SJSA1 (cell line): ENCODE measurements around the gene C2orf15. TPM values are rescaled to one million over a fixed set of nuclear protein-coding genes. Genes with fewer than 3 reads are reported as not detected.
A peak's percentile ranks its signal among the peaks of the same experiment; 100 is the strongest.

Source experiments
- DNase-seq, 2 experiments: peaks; one replicate each; pipeline ENCODE4 v3.0.0-alpha.2; 2015 to 2020; ENCODE audit warnings: low spot score in 2 of 2, low read depth in 1 of 2
- H3K27ac ChIP-seq: fragments of 250-450 bp; sonication (Bioruptor Pico); 2 replicates; pipeline ENCODE4 v1.5.1; 2020; ENCODE audit warnings: mild to moderate bottlenecking, moderate library complexity
- H3K27me3 ChIP-seq: fragments of 250-450 bp; sonication (Bioruptor Pico); replicated peaks from 2 replicates; pipeline ENCODE4 v1.5.1; 2020; ENCODE audit warnings: mild to moderate bottlenecking, moderate library complexity
- H3K36me3 ChIP-seq: fragments of 250-450 bp; sonication (Bioruptor Pico); 2 replicates; pipeline ENCODE4 v1.5.1; 2020; ENCODE audit warnings: mild to moderate bottlenecking
- H3K4me1 ChIP-seq: fragments of 250-450 bp; sonication (Bioruptor Pico); replicated peaks from 2 replicates; pipeline ENCODE4 v1.6.1; 2021; ENCODE audit warnings: mild to moderate bottlenecking
- H3K4me3 ChIP-seq: fragments of 250-450 bp; sonication (Bioruptor Pico); 2 replicates; pipeline ENCODE4 v1.5.1; 2020; ENCODE audit warnings: mild to moderate bottlenecking
- H3K9me3 ChIP-seq: fragments of 250-450 bp; sonication (Bioruptor Pico); replicated peaks from 2 replicates; pipeline ENCODE4 v1.5.1; 2020; ENCODE audit warnings: mild to moderate bottlenecking
- total RNA-seq: library from RNA; depleted of rRNA; stranded (reverse); fragments of >200 nt; shearing (Covaris generic); gene quantifications from 2 replicates; pipeline ENCODE4 v1.2.3, GENCODE V29; 2014

C2orf15 gene
- total RNA-seq, 1 experiment from 2014 or later = not detected

DNA sequence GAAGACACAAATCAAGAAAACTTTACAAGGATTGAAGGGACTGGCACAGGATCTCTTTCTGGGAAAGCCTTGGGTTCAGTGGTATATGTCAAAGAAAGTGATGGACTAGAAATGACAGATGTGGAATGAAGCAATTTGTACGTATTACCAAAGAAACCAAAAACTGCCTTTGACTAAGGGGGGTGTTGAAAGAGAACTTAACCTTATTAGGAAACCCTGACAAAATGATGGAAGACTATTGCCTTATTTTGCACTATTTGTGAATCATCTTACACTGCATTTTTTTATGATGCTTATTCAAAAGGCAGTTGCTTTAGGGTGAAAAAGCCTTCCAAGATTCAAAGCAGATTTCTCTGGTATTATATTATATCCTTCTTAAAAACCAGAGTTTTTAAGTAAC lies 9.2 kb downstream of the C2orf15 start:
- Histone ChIP-seq H3K9me3 (no peaks in the 10 kb centered on the region), H3K36me3 (no peaks in the 10 kb centered on the region), H3K4me1 (peaks cover 9% of the 10 kb centered on the region; the same call in 1 of the 2 replicates), H3K4me3 (no peak overlapping the region), H3K27ac (no peak overlapping the region), H3K27me3 (no peaks in the 10 kb centered on the region)
- DNase-seq = no peak

GRCh38 chr2:99152199-99152895 lies 10.8 kb downstream of the C2orf15 start:
- Histone ChIP-seq H3K36me3 (peaks cover 7% of the 10 kb centered on the region), H3K4me1 (peaks cover 12% of the 10 kb centered on the region; the same call in 1 of the 2 replicates), H3K27me3 (no peaks in the 10 kb centered on the region), H3K27ac (no peak overlapping the region), H3K9me3 (no peaks in the 10 kb centered on the region), H3K4me3 (no peak overlapping the region)
- no peak for DNase-seq

- no peak overlapping the region for H3K27ac ChIP-seq
- no peak for DNase-seq
These were observed 12.6 kb downstream of the C2orf15 start for GRCh38 chr2:99153921-99154604.

GRCh38 chr2:99154643-99155536 lies 13.4 kb downstream of the C2orf15 start, which contains the start of the genes LIPT1 and TSGA10:
Gene LIPT1 (plus strand): TSS chr2:99154967. CDS start chr2:99161958, 6,991 bp downstream.
Gene TSGA10 (minus strand): TSS chr2:99154942. CDS start chr2:99109439, 45,503 bp downstream.
- Histone ChIP-seq H3K27ac (peak within 1 kb of the TSS; percentile 57), H3K36me3 (peaks cover 8% of the 10 kb centered on the region), H3K9me3 (no peaks in the 10 kb centered on the region), H3K4me1 (peaks cover 12% of the 10 kb centered on the region; the same call in 1 of the 2 replicates), H3K27me3 (no peaks in the 10 kb centered on the region), H3K4me3 (peak within 1 kb of the TSS; percentile 71)
- DNase-seq = peak; percentile 85 to 87

More at GRCh38 chr2:99153921-99154604, 12.6 kb downstream of the C2orf15 start:
- Histone ChIP-seq H3K4me1 (peaks cover 12% of the 10 kb centered on the region; the same call in 1 of the 2 replicates), H3K27me3 (no peaks in the 10 kb centered on the region), H3K9me3 (no peaks in the 10 kb centered on the region), H3K36me3 (peaks cover 8% of the 10 kb centered on the region), H3K4me3 (peak overlapping the region; percentile 71)

DNA sequence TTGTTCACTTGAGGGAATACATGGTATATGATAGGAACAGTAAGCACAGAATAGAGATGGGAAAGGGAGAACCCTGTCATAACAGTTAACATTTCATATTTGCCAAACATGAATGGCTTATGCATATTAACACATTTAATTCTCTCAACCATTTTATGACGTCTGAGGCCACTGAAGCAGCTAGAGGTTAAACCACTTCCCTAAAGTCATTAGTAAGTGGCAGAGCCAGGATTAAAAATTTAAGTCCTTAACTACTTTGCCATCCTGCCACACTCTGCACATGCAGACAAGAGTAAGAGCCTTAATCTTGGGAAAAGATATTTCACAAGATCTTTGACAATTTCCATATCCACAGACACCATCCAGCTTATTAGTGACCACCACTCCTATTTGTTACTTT lies 15.4 kb downstream of the C2orf15 start:
- Histone ChIP-seq H3K36me3 (peaks cover 8% of the 10 kb centered on the region), H3K9me3 (no peaks in the 10 kb centered on the region)
- no peak for DNase-seq

GRCh38 chr2:99158599-99158998 lies 17.1 kb downstream of the C2orf15 start:
- no peak for DNase-seq
- no peak overlapping the region for H3K27ac ChIP-seq
- no peaks in the 10 kb centered on the region for H3K27me3 ChIP-seq
- peaks cover 8% of the 10 kb centered on the region for H3K36me3 ChIP-seq
- peaks cover 12% of the 10 kb centered on the region; the same call in 1 of the 2 replicates for H3K4me1 ChIP-seq
- H3K9me3 ChIP-seq = no peaks in the 10 kb centered on the region
- no peak overlapping the region for H3K4me3 ChIP-seq

More for the DNA sequence above, 15.4 kb downstream of the C2orf15 start:
- no peak overlapping the region for H3K4me3 ChIP-seq
- no peaks in the 10 kb centered on the region for H3K27me3 ChIP-seq
- no peak overlapping the region for H3K27ac ChIP-seq
- peaks cover 12% of the 10 kb centered on the region; the same call in 1 of the 2 replicates for H3K4me1 ChIP-seq

- H3K27me3 ChIP-seq = no peaks in the 10 kb centered on the region
- no peak overlapping the region for H3K4me3 ChIP-seq
- peaks cover 6% of the 10 kb centered on the region; the same call in 1 of the 2 replicates for H3K4me1 ChIP-seq
- peaks cover 8% of the 10 kb centered on the region for H3K36me3 ChIP-seq
- H3K27ac ChIP-seq = no peak overlapping the region
- no peak for DNase-seq
- H3K9me3 ChIP-seq = no peaks in the 10 kb centered on the region
These were observed 18.1 kb downstream of the C2orf15 start for GRCh38 chr2:99159594-99159993.

GRCh38 chr2:99166218-99166617 lies 24.7 kb downstream of the C2orf15 start:
- Histone ChIP-seq H3K4me1 (no peaks in the 10 kb centered on the region), H3K4me3 (no peak overlapping the region), H3K27ac (no peak overlapping the region), H3K36me3 (peaks cover 36% of the 10 kb centered on the region), H3K27me3 (no peaks in the 10 kb centered on the region), H3K9me3 (no peaks in the 10 kb centered on the region)
- no peak for DNase-seq

DNA sequence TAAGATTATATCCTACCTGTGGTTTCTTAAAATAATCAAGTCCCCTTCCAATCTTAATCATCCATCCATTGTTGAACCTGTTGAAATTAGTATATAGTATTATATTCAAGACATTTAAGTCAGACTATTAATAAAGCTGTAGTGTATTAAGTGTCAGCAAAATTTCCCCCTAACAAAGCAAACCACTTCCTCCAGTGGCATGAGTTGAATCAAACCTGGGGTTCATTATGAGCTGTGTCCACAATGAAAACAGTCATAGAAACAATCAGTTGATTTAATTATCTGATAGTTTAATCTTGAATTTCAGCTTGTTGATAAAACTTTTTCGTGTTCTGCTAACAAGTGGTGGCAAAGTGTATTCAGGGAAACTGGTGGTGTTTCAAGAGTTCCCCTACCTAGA lies 28.0 kb downstream of the C2orf15 start:
- Histone ChIP-seq H3K27ac (no peak overlapping the region), H3K27me3 (no peaks in the 10 kb centered on the region), H3K4me1 (no peaks in the 10 kb centered on the region), H3K36me3 (peaks cover 46% of the 10 kb centered on the region), H3K9me3 (no peaks in the 10 kb centered on the region), H3K4me3 (no peak overlapping the region)
- no peak for DNase-seq

GRCh38 chr2:99171377-99172140 lies 30.1 kb downstream of the C2orf15 start:
- Histone ChIP-seq H3K36me3 (peaks cover 38% of the 10 kb centered on the region), H3K4me3 (no peak overlapping the region), H3K4me1 (no peaks in the 10 kb centered on the region), H3K27ac (no peak overlapping the region), H3K9me3 (no peaks in the 10 kb centered on the region), H3K27me3 (no peaks in the 10 kb centered on the region)
- DNase-seq = no peak

DNA sequence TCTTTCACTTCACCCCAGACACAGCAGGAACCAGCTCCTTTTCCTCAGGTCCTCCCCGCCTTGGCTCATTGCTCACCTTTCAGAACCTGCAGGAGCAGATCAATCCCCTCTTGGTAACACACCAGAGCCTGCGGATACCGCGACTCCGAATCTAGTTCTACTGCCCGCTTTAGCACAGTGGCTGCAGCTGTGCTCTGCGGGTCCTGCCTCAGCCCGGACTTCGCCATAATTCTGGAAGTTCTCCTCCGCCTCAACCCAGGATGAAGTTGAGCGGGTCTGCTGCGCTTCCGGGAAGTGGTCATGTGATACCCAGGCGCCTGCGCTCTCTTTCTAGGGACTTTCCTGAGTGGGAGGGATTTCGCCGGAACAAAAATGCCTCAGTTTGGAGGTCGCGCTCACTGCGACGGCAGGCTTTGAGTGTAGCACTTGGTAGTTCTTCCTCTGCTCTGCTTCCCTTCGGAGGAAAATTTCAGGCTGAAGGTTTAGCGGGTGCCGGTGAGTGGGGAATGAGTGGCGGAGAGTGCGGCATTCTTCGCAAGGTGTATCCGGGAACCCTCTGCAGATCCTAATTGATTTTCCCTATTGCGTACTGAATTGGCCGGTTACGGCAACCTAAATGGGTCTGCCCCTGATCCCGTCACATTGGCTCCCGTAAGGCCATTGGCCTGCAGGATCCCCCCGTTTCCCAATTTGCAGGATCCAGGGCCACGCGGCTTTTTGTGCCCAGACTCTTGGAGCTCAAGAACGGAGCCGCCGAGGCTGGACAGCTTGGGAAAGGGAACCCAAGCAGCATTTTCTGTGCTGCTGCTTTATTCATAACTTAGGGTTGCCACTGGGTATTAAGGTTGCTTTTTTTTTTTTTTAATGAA lies 39.5 kb downstream of the C2orf15 start, which contains the start of the genes MITD1 and MRPL30:
MITD1 (minus strand) TSS at position 304 of the 869 bp plus-strand sequence; CDS start at position 227, 77 bp downstream.
MRPL30 (plus strand) TSS at position 430 of the 869 bp plus-strand sequence. CDS start 5,020 bp downstream, outside the sequence.
- no peaks in the 10 kb centered on the region for H3K9me3 ChIP-seq
- H3K27ac ChIP-seq = peak within 1 kb of the TSS; percentile 22
- no peaks in the 10 kb centered on the region for H3K27me3 ChIP-seq
- H3K4me3 ChIP-seq = peak within 1 kb of the TSS; percentile 56
- peaks cover 17% of the 10 kb centered on the region for H3K36me3 ChIP-seq
- no peaks in the 10 kb centered on the region; the same call in 1 of the 2 replicates for H3K4me1 ChIP-seq
- DNase-seq = peak; percentile 90

DNA sequence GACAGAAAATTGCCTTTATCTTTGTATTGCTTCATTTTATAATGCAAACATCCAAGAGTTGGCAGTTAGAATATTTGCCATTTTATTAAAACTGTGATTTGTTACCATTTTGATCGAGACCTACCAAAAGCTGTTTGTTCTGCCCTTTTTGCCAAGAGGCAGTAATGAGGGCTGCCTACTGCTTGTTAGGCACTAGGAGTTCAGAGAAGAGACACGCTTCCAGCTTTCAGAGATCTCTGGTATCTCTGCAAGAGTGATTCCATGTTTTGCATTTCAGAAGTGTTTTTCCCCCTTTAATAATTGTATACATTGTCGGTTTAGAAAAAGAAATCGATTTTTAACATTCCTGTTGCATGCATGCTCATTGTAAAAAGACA lies 40.1 kb downstream of the C2orf15 start:
- Histone ChIP-seq H3K9me3 (no peaks in the 10 kb centered on the region), H3K4me1 (no peaks in the 10 kb centered on the region; the same call in 1 of the 2 replicates)
- DNase-seq = no peak

More for the DNA sequence above, 40.1 kb downstream of the C2orf15 start:
- Histone ChIP-seq H3K27me3 (no peaks in the 10 kb centered on the region), H3K36me3 (peaks cover 19% of the 10 kb centered on the region), H3K4me3 (peak overlapping the region; percentile 56), H3K27ac (peak overlapping the region; percentile 5; the same call in 1 of the 2 replicates)
